ENCODE data around the gene TAF11L13. TPM values are rescaled to one million over a fixed set of nuclear protein-coding genes. Genes with fewer than 3 reads are reported as not detected.
"Not testable (repeated sequence)": the region's sequence is repeated elsewhere in the genome, so short reads cannot be mapped to it uniquely, and the experiment has no call there.

Gene TAF11L13
- total RNA-seq, 4 donors from 2014 or later, result not detected

GRCh38 chr5:17614872-17615605 is 16.8 kb upstream of the TAF11L13 start:
- Histone ChIP-seq H3K36me3 (no peaks in the 10 kb centered on the region), H3K4me1 (no peaks in the 10 kb centered on the region), H3K27me3 (no peaks in the 10 kb centered on the region), H3K27ac (replicated peaks in 1 of 4) (no peak overlapping the region), H3K9me3 (no peaks in the 10 kb centered on the region), H3K4me3 (no peak overlapping the region)
- TF ChIP-seq EP300 (IDR thresholded peaks at IDR 0.05) (no peak), CTCF (IDR thresholded peaks at IDR 0.05) (no peak), POLR2A (IDR thresholded peaks at IDR 0.05; ENCODE audit: low read depth) (no peak), POLR2AphosphoS5 (IDR thresholded peaks at IDR 0.05) (no peak)
- peak; percentile 87 for DNase-seq (ENCODE audit: extremely low spot score)
- intact Hi-C loops (cut with DNase I), result no loop called here
- WGBS, result 88% methylated on average over 10 of the region's 17 CpGs

GRCh38 chr5:17619354-17619753 is 12.5 kb upstream of the TAF11L13 start:
- no peaks in the 10 kb centered on the region for H3K4me1 ChIP-seq
- H3K4me3 ChIP-seq, result no peak overlapping the region
- H3K36me3 ChIP-seq, result no peaks in the 10 kb centered on the region
- intact Hi-C loops (cut with DNase I), result no loop called here
- 74% methylated on average over 3 of the region's 3 CpGs for WGBS
- H3K27ac ChIP-seq (replicated peaks in 1 of 4), result no peak overlapping the region
- TF ChIP-seq POLR2AphosphoS5 (IDR thresholded peaks at IDR 0.05) (no peak), POLR2A (IDR thresholded peaks at IDR 0.05; ENCODE audit: low read depth) (no peak), CTCF (IDR thresholded peaks at IDR 0.05) (no peak)
- no peak for DNase-seq (ENCODE audit: extremely low spot score)
- H3K9me3 ChIP-seq, result no peaks in the 10 kb centered on the region
- H3K27me3 ChIP-seq, result peaks cover 0 to 4% (median 0%) of the 10 kb centered on the region in 4 donors

- Histone ChIP-seq H3K4me1 (no peaks in the 10 kb centered on the region), H3K9me3 (no peaks in the 10 kb centered on the region), H3K27ac (replicated peaks in 1 of 4) (no peak overlapping the region), H3K27me3 (peaks cover 0 to 4% (median 0%) of the 10 kb centered on the region in 4 donors), H3K4me3 (no peak overlapping the region), H3K36me3 (no peaks in the 10 kb centered on the region)
- intact Hi-C loops (cut with DNase I), result no loop called here
- DNase-seq (ENCODE audit: extremely low spot score), result peak; percentile 74
- TF ChIP-seq POLR2AphosphoS5 (IDR thresholded peaks at IDR 0.05), result no peak
- TF ChIP-seq EP300 (IDR thresholded peaks at IDR 0.05), result no peak
- no peak for TF ChIP-seq CTCF (IDR thresholded peaks at IDR 0.05)
- TF ChIP-seq POLR2A (IDR thresholded peaks at IDR 0.05; ENCODE audit: low read depth), result no peak
- WGBS, result no CpG with 5 or more reads among the region's 17 CpGs
Observed at GRCh38 chr5:17620627-17621026, 11.3 kb upstream of the TAF11L13 start.

GRCh38 chr5:17625686-17626085 is 6.2 kb upstream of the TAF11L13 start:
- H3K4me1 ChIP-seq, result no peaks in the 10 kb centered on the region
- no peak for TF ChIP-seq POLR2AphosphoS5 (IDR thresholded peaks at IDR 0.05)
- TF ChIP-seq CTCF (IDR thresholded peaks at IDR 0.05), result no peak
- no peak for TF ChIP-seq POLR2A (IDR thresholded peaks at IDR 0.05; ENCODE audit: low read depth)
- no peak for TF ChIP-seq EP300 (IDR thresholded peaks at IDR 0.05)
- WGBS, result no CpG with 5 or more reads among the region's 11 CpGs
- no peak overlapping the region for H3K27ac ChIP-seq (replicated peaks in 1 of 4)
- H3K4me3 ChIP-seq, result no peak overlapping the region
- peak; percentile 90 for DNase-seq (ENCODE audit: extremely low spot score)
- intact Hi-C loops (cut with DNase I), result no loop called here
- peaks cover 0 to 1% (median 0%) of the 10 kb centered on the region in 4 donors for H3K27me3 ChIP-seq
- H3K36me3 ChIP-seq, result no peaks in the 10 kb centered on the region
- no peaks in the 10 kb centered on the region for H3K9me3 ChIP-seq

- TF ChIP-seq EP300 (IDR thresholded peaks at IDR 0.05) (no peak), POLR2AphosphoS5 (IDR thresholded peaks at IDR 0.05) (no peak), POLR2A (IDR thresholded peaks at IDR 0.05; ENCODE audit: low read depth) (no peak), CTCF (IDR thresholded peaks at IDR 0.05) (no peak)
Observed at GRCh38 chr5:17634160-17634559, 2.3 kb downstream of the TAF11L13 start, which contains the start of gene TAF11L14. TAF11L14 (plus strand) TSS chr5:17634460.

GRCh38 chr5:17649232-17649631 is 17.3 kb downstream of the TAF11L13 start:
- WGBS, result 80% methylated on average over 5 of the region's 10 CpGs
- H3K4me3 ChIP-seq; H3K9me3 ChIP-seq; H3K36me3 ChIP-seq; DNase-seq (ENCODE audit: extremely low spot score); H3K4me1 ChIP-seq; H3K27ac ChIP-seq (replicated peaks in 1 of 4); H3K27me3 ChIP-seq; intact Hi-C loops (cut with DNase I): not testable (repeated sequence)

More at GRCh38 chr5:17634160-17634559, 2.3 kb downstream of the TAF11L13 start, which contains the start of gene TAF11L14:
- Histone ChIP-seq H3K27me3 (no peaks in the 10 kb centered on the region), H3K27ac (replicated peaks in 1 of 4) (no peak within 1 kb of the TSS), H3K9me3 (no peaks in the 10 kb centered on the region), H3K4me1 (no peaks in the 10 kb centered on the region), H3K36me3 (no peaks in the 10 kb centered on the region), H3K4me3 (no peak within 1 kb of the TSS)
- intact Hi-C loops (cut with DNase I), result no loop called here
- 80% methylated on average over 2 of the region's 5 CpGs for WGBS
- no peak for DNase-seq (ENCODE audit: extremely low spot score)

- H3K27ac ChIP-seq (replicated peaks in 1 of 4); H3K4me1 ChIP-seq; H3K4me3 ChIP-seq; intact Hi-C loops (cut with DNase I); H3K27me3 ChIP-seq; H3K36me3 ChIP-seq; DNase-seq (ENCODE audit: extremely low spot score); H3K9me3 ChIP-seq: not testable (repeated sequence)
- WGBS, result no CpG with 5 or more reads among the region's 32 CpGs
Observed at GRCh38 chr5:17655201-17655759, 23.4 kb downstream of the TAF11L13 start.

All from esophagus muscularis mucosa (tissue), 4 donors.